HG02623 (cell line): ENCODE data around the gene GATA1.

Source experiments
- ATAC-seq: cut with Tn5 transposase; IDR thresholded peaks from one replicate; pipeline ENCODE4 v1.9.1; 2021; ENCODE audit warnings: moderate library complexity; ENCODE audit not compliant: unreplicated experiment

GATA1 gene

GRCh38 chrX:48786341-48786800 lies at the start of gene GATA1:
Gene GATA1 (plus strand): TSS chrX:48786590. CDS start chrX:48791110, 4,520 bp downstream.
- ATAC-seq, result no peak

GRCh38 chrX:48736878-48737212 lies 49.5 kb upstream of the GATA1 start:
- no peak for ATAC-seq

GRCh38 chrX:48737213-48737938 lies 49.0 kb upstream of the GATA1 start:
- peak; percentile 97 for ATAC-seq

- no peak for ATAC-seq
These were observed 48.5 kb upstream of the GATA1 start for GRCh38 chrX:48737940-48738339.

- no peak for ATAC-seq
These were observed 44.6 kb upstream of the GATA1 start for GRCh38 chrX:48741834-48742233.

- no peak for ATAC-seq
These were observed 41.2 kb upstream of the GATA1 start for GRCh38 chrX:48745222-48745621.

GRCh38 chrX:48747415-48748016 lies 38.9 kb upstream of the GATA1 start:
- ATAC-seq, result no peak

GRCh38 chrX:48749182-48749581 lies 37.2 kb upstream of the GATA1 start:
- ATAC-seq, result no peak

- ATAC-seq, result no peak
These were observed 35.0 kb upstream of the GATA1 start for GRCh38 chrX:48751343-48751742.

GRCh38 chrX:48752498-48752897 lies 33.9 kb upstream of the GATA1 start:
- no peak for ATAC-seq

GRCh38 chrX:48753708-48754228 lies 32.6 kb upstream of the GATA1 start:
- ATAC-seq, result no peak

- ATAC-seq, result no peak
These were observed 32.2 kb upstream of the GATA1 start for GRCh38 chrX:48754238-48754637.

GRCh38 chrX:48761674-48762471 lies 24.5 kb upstream of the GATA1 start, which contains the start of gene GLOD5:
Gene GLOD5 (plus strand): TSS chrX:48761747. CDS start chrX:48761791, 44 bp downstream.
- no peak for ATAC-seq

GRCh38 chrX:48769230-48769629 lies 17.2 kb upstream of the GATA1 start:
- no peak for ATAC-seq

- ATAC-seq, result no peak
These were observed 16.1 kb upstream of the GATA1 start for GRCh38 chrX:48770296-48770695.

GRCh38 chrX:48772602-48773001 lies 13.8 kb upstream of the GATA1 start:
- ATAC-seq, result no peak

GRCh38 chrX:48776818-48777439 lies 9.5 kb upstream of the GATA1 start:
- ATAC-seq, result no peak

GRCh38 chrX:48779399-48779798 lies 7.0 kb upstream of the GATA1 start:
- ATAC-seq, result no peak

- ATAC-seq, result no peak
These were observed 4.7 kb upstream of the GATA1 start for GRCh38 chrX:48781705-48782104.

- no peak for ATAC-seq
These were observed 4.2 kb upstream of the GATA1 start for GRCh38 chrX:48782216-48782615.

GRCh38 chrX:48782795-48783194 lies 3.6 kb upstream of the GATA1 start:
- no peak for ATAC-seq
